ENCODE data around the gene WBP2. TPM values are rescaled to one million over a fixed set of nuclear protein-coding genes. Genes with fewer than 3 reads are reported as not detected.
A peak's percentile ranks its signal among the peaks of the same experiment; 100 is the strongest.

WBP2 gene
- total and polyA plus RNA-seq, 2 of the 13 experiments (the other 11 are each of a cell fraction or from before 2014, with no cell fraction given) = 29.2 to 29.5 TPM

GRCh38 chr17:75843577-75844529, 11.3 kb downstream of the WBP2 start, which contains the start of gene UNC13D (continued):
- TF ChIP-seq MTERF4 (CRISPR knock-in tag; IDR thresholded peaks at IDR 0.05) = no peak
- TF ChIP-seq POLR2AphosphoS5 (IDR thresholded peaks at IDR 0.05; ENCODE audit: low read depth, low read length) = peak; percentile 63
- TF ChIP-seq, protein P1, sequence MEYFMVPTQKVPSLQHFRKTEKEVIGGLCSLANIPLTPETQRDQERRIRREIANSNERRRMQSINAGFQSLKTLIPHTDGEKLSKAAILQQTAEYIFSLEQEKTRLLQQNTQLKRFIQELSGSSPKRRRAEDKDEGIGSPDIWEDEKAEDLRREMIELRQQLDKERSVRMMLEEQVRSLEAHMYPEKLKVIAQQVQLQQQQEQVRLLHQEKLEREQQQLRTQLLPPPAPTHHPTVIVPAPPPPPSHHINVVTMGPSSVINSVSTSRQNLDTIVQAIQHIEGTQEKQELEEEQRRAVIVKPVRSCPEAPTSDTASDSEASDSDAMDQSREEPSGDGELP (IDR thresholded peaks at IDR 0.05; ENCODE audit: borderline replicate concordance, low read depth) = peak; percentile 17; the same call in 1 of the 2 replicates
- no peak; the same call in 1 of the 2 replicates for TF ChIP-seq TIGD3 (CRISPR knock-in tag; IDR thresholded peaks at IDR 0.05; ENCODE audit: borderline replicate concordance)
- peak; percentile 76 for TF ChIP-seq RBFOX2 (IDR thresholded peaks at IDR 0.05; ENCODE audit: low read depth, low read length)
- peak; percentile 98 for TF ChIP-seq ZNF263 (CRISPR knock-in tag; IDR thresholded peaks at IDR 0.05)
- TF ChIP-seq TSC22D2 (CRISPR knock-in tag; IDR thresholded peaks at IDR 0.05; ENCODE audit: borderline replicate concordance) = peak; percentile 18; the same call in 1 of the 2 replicates
- TF ChIP-seq JDP2 (CRISPR knock-in tag; IDR thresholded peaks at IDR 0.05; ENCODE audit: borderline replicate concordance) = no peak
- TF ChIP-seq ARNT2 (CRISPR knock-in tag; IDR thresholded peaks at IDR 0.05; ENCODE audit: low read depth) = 0 out of 2 replicates have a peak, but pooled peaks have one; percentile 50
- peak; percentile 87 for TF ChIP-seq ZNF546 (CRISPR knock-in tag; conservative IDR thresholded peaks at IDR 0.05)
- 0 out of 2 replicates have a peak, but pooled peaks have one; percentile 62 for TF ChIP-seq ATF6 (CRISPR knock-in tag; conservative IDR thresholded peaks at IDR 0.05)
- peak; percentile 27; the same call in 1 of the 2 replicates for TF ChIP-seq THAP11 (CRISPR knock-in tag; IDR thresholded peaks at IDR 0.05)
- TF ChIP-seq BRD4 (CRISPR knock-in tag; IDR thresholded peaks at IDR 0.05) = 0 out of 2 replicates have a peak, but pooled peaks have one; percentile 56
- TF ChIP-seq HOXA7 (CRISPR knock-in tag; IDR thresholded peaks at IDR 0.05) = no peak
- TF ChIP-seq ATF7 (IDR thresholded peaks at IDR 0.05) = no peak
- TF ChIP-seq ATF7 (CRISPR knock-in tag; IDR thresholded peaks at IDR 0.05) = peak; percentile 17; the same call in 1 of the 2 replicates
- no peak for TF ChIP-seq SAFB2 (CRISPR knock-in tag; IDR thresholded peaks at IDR 0.05; ENCODE audit: borderline replicate concordance, low read depth)
- peak; percentile 60 for TF ChIP-seq ZNF225 (CRISPR knock-in tag; IDR thresholded peaks at IDR 0.05)
- peak; percentile 28; the same call in 1 of the 2 replicates for TF ChIP-seq CEBPG (CRISPR knock-in tag; IDR thresholded peaks at IDR 0.05)
- TF ChIP-seq THYN1 (CRISPR knock-in tag; IDR thresholded peaks at IDR 0.05; ENCODE audit: borderline replicate concordance, low read depth) = no peak
- TF ChIP-seq ZNF530 (CRISPR knock-in tag; IDR thresholded peaks at IDR 0.05; ENCODE audit: low read depth) = no peak
- TF ChIP-seq ZNF12 (CRISPR knock-in tag; IDR thresholded peaks at IDR 0.05) = no peak
- 0 out of 2 replicates have a peak, but pooled peaks have one; percentile 39 for TF ChIP-seq MYPOP (CRISPR knock-in tag; IDR thresholded peaks at IDR 0.05)

Data from HepG2 (cell line).